Gastrocnemius medialis (tissue), 4 donors: ENCODE measurements around the gene PPA1.

ENCODE experiments used
- CTCF ChIP-seq, 5 experiments: fragments of 450-650 bp in 3 of 5; fragments of 200-600 bp in 2 of 5; sonication (generic) in 2 of 5; IDR thresholded peaks in 4 of 5; conservative IDR thresholded peaks in 1 of 5; 1 replicate in 4 of 5; 2 replicates in 1 of 5; pipeline ENCODE4 v1.5.1; 2016 to 2019; ENCODE audit warnings: antibody characterized with exemption in 5 of 5, mild to moderate bottlenecking in 3 of 5, moderate library complexity in 3 of 5
- POLR2A ChIP-seq, 2 donors: fragments of 450-650 bp; IDR thresholded peaks; one replicate each; pipeline ENCODE4 v1.6.1; 2017; ENCODE audit warnings: antibody characterized with exemption in 2 of 2, mild to moderate bottlenecking in 2 of 2, moderate library complexity in 2 of 2

GRCh38 chr10:70227548-70228320 is 5.5 kb downstream of the PPA1 start:
- no peak for TF ChIP-seq CTCF (IDR thresholded peaks at IDR 0.05 in 4 of 5, conservative IDR thresholded peaks at IDR 0.05 in 1 of 5)
- no peak for TF ChIP-seq POLR2A (IDR thresholded peaks at IDR 0.05)
